Thyroid gland (tissue), 4 donors: ENCODE measurements around the gene PDGFRB. TPM values are rescaled to one million over a fixed set of nuclear protein-coding genes. Genes with fewer than 3 reads are reported as not detected.

ENCODE experiments used
- DNase-seq, 2 donors: peaks; one replicate each; pipeline ENCODE4 v3.0.0-alpha.2; 2019
- H3K27ac ChIP-seq, 3 donors: fragments of 200-600 bp; sonication (generic); 1 replicate in 2 of 3; 2 replicates in 1 of 3; pipeline ENCODE4 v1.5.1; 2016 to 2019; ENCODE audit warnings: mild to moderate bottlenecking in 1 of 3, moderate library complexity in 1 of 3
- H3K27me3 ChIP-seq: fragments of 200-600 bp; sonication (generic); one replicate; pipeline ENCODE4 v1.5.1; 2019
- H3K36me3 ChIP-seq, 2 donors: fragments of 200-600 bp; sonication (generic); one replicate each; pipeline ENCODE4 v1.5.1; 2016 to 2019
- H3K4me1 ChIP-seq, 2 donors: fragments of 200-600 bp; sonication (generic); one replicate each; pipeline ENCODE4 v1.5.1; 2017 to 2019
- H3K4me3 ChIP-seq, 3 donors: fragments of 200-600 bp; sonication (generic); replicated peaks in 1 of 3; 1 replicate in 2 of 3; 2 replicates in 1 of 3; pipeline ENCODE4 v1.5.1; 2016; ENCODE audit warnings: mild to moderate bottlenecking in 1 of 3
- H3K9me3 ChIP-seq: fragments of 200-600 bp; sonication (generic); one replicate; pipeline ENCODE4 v1.5.1; 2017
- CTCF ChIP-seq, 6 experiments: fragments of 200-600 bp in 3 of 6; fragments of 450-650 bp in 3 of 6; sonication (generic) in 3 of 6; IDR thresholded peaks; one replicate each; pipeline ENCODE4 v1.5.1; 2016 to 2019; ENCODE audit warnings: antibody characterized with exemption in 6 of 6, mild to moderate bottlenecking in 2 of 6, inconsistent platforms in 1 of 6, moderate library complexity in 1 of 6
- POLR2A ChIP-seq, 2 donors: fragments of 450-650 bp; IDR thresholded peaks; one replicate each; pipeline ENCODE4 v1.6.1; 2017; ENCODE audit warnings: antibody characterized with exemption in 2 of 2, mild to moderate bottlenecking in 2 of 2, moderate library complexity in 1 of 2
- WGBS, 2 donors: methylation state at CpG; one replicate each; pipeline ENCODE4 v1.1.5; 2017; 5-methylcytosine and 5-hydroxymethylcytosine counted together
- intact Hi-C: fragments of 100-400 bp; cut with DNase I; formaldehyde crosslinking; loops from one replicate; pipeline ENCODE4 v1.15.1; 2023
- total RNA-seq, 4 donors: library from RNA; depleted of rRNA; stranded (reverse); fragments of >200 nt; gene quantifications; one replicate each; pipeline ENCODE4 v1.2.3, GENCODE V29; 2016

PDGFRB gene
- total RNA-seq, 4 donors from 2014 or later: 47.3 to 108 (median 84.8) TPM

GRCh38 chr5:150177721-150178120 is 22.1 kb upstream of the PDGFRB start:
- no peaks in the 10 kb centered on the region for H3K36me3 ChIP-seq
- peak overlapping the region in 1 of 3 donors; percentile 45 for H3K27ac ChIP-seq
- H3K9me3 ChIP-seq: no peaks in the 10 kb centered on the region
- TF ChIP-seq POLR2A (IDR thresholded peaks at IDR 0.05): no peak
- TF ChIP-seq CTCF (IDR thresholded peaks at IDR 0.05): no peak
- 28 to 35% methylated on average over 3 to 4 of the region's 4 CpGs for WGBS, 2 donors
- peak; percentile 80 for DNase-seq
- H3K27me3 ChIP-seq: no peaks in the 10 kb centered on the region
- peaks cover 10 to 36% of the 10 kb centered on the region in 2 donors for H3K4me1 ChIP-seq
- no peak overlapping the region for H3K4me3 ChIP-seq
- intact Hi-C loops: no loop called here

GRCh38 chr5:150176745-150177477 is 21.3 kb upstream of the PDGFRB start:
- 65 to 78% methylated on average over 7 to 8 of the region's 8 CpGs for WGBS, 2 donors
- no peaks in the 10 kb centered on the region for H3K9me3 ChIP-seq
- H3K36me3 ChIP-seq: no peaks in the 10 kb centered on the region
- no peak for DNase-seq
- H3K4me1 ChIP-seq: peaks cover 10 to 36% of the 10 kb centered on the region in 2 donors
- H3K4me3 ChIP-seq: no peak overlapping the region
- TF ChIP-seq CTCF (IDR thresholded peaks at IDR 0.05) (no peak), POLR2A (IDR thresholded peaks at IDR 0.05) (no peak)
- H3K27me3 ChIP-seq: no peaks in the 10 kb centered on the region
- intact Hi-C loops: no loop called here
- peak overlapping the region in 1 of 3 donors; percentile 45 for H3K27ac ChIP-seq

GRCh38 chr5:150175536-150175935 is 19.9 kb upstream of the PDGFRB start:
- H3K9me3 ChIP-seq: no peaks in the 10 kb centered on the region
- H3K4me3 ChIP-seq: no peak overlapping the region
- intact Hi-C loops: no loop called here
- WGBS, 2 donors: 69 to 70% methylated on average over 5 of the region's 5 CpGs
- H3K27ac ChIP-seq: no peak overlapping the region
- no peaks in the 10 kb centered on the region for H3K36me3 ChIP-seq
- H3K27me3 ChIP-seq: no peaks in the 10 kb centered on the region
- H3K4me1 ChIP-seq: peaks cover 6 to 26% of the 10 kb centered on the region in 2 donors
- TF ChIP-seq CTCF (IDR thresholded peaks at IDR 0.05) (peak in 1 of 6 experiments; percentile 14), POLR2A (IDR thresholded peaks at IDR 0.05) (no peak)
- no peak for DNase-seq

GRCh38 chr5:150175076-150175475 is 19.4 kb upstream of the PDGFRB start:
- H3K9me3 ChIP-seq: no peaks in the 10 kb centered on the region
- H3K27me3 ChIP-seq: no peaks in the 10 kb centered on the region
- peaks cover 6 to 22% of the 10 kb centered on the region in 2 donors for H3K4me1 ChIP-seq
- TF ChIP-seq POLR2A (IDR thresholded peaks at IDR 0.05): no peak
- no peak for TF ChIP-seq CTCF (IDR thresholded peaks at IDR 0.05)
- H3K27ac ChIP-seq: no peak overlapping the region
- intact Hi-C loops: no loop called here
- H3K4me3 ChIP-seq: no peak overlapping the region
- DNase-seq: no peak
- H3K36me3 ChIP-seq: no peaks in the 10 kb centered on the region
- 61 to 82% methylated on average over 1 of the region's 1 CpG for WGBS, 2 donors

GRCh38 chr5:150174285-150174684 is 18.6 kb upstream of the PDGFRB start:
- WGBS, 2 donors: 92% methylated on average over 6 of the region's 6 CpGs
- DNase-seq: no peak
- H3K27me3 ChIP-seq: no peaks in the 10 kb centered on the region
- TF ChIP-seq CTCF (IDR thresholded peaks at IDR 0.05) (no peak), POLR2A (IDR thresholded peaks at IDR 0.05) (no peak)
- H3K27ac ChIP-seq: no peak overlapping the region
- H3K4me3 ChIP-seq: no peak overlapping the region
- H3K36me3 ChIP-seq: no peaks in the 10 kb centered on the region
- intact Hi-C loops: no loop called here
- peaks cover 6 to 16% of the 10 kb centered on the region in 2 donors for H3K4me1 ChIP-seq
- H3K9me3 ChIP-seq: no peaks in the 10 kb centered on the region
